ENCODE measurements around the gene SEC61G.

SEC61G gene

DNA sequence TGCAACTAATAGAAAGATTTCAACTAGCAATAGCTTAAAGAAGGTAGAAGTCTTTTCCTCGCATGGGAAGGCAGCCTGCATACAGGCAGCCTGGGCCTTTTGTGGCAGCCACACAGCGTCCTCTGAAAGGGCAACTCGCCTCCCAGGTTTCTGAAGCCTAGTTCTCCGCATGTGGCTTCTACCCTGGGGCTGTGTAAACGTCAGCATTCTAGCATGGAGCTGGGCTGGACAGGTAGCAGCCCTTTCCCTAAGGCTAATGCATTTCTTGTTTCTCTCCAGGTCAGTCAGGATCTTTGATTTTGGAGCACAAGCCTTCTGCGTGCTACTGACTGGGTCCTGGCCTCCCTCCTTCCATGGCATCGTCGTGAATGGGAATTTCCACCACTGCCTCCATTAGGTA, 23.8 kb upstream of the SEC61G start:
- Histone ChIP-seq H3K4me3 (ENCODE audit: extremely low read depth, insufficient read depth, low read length, poor library complexity, severe bottlenecking) (no peak overlapping the region), H3K4me1 (ENCODE audit: control insufficient read depth, insufficient read depth, low read length, poor library complexity, severe bottlenecking) (no peaks in the 10 kb centered on the region), H3K36me3 (ENCODE audit: control insufficient read depth, insufficient read depth, low read length) (no peaks in the 10 kb centered on the region), H3K9me3 (ENCODE audit: control insufficient read depth, low read length) (no peaks in the 10 kb centered on the region), H3K27ac (ENCODE audit: low read depth, low read length, severe bottlenecking) (no peak overlapping the region)
- 66 to 68% methylated on average over 8 of the region's 8 CpGs for WGBS, 2 experiments (ENCODE audit: insufficient coverage in 2 of 2)

DNA sequence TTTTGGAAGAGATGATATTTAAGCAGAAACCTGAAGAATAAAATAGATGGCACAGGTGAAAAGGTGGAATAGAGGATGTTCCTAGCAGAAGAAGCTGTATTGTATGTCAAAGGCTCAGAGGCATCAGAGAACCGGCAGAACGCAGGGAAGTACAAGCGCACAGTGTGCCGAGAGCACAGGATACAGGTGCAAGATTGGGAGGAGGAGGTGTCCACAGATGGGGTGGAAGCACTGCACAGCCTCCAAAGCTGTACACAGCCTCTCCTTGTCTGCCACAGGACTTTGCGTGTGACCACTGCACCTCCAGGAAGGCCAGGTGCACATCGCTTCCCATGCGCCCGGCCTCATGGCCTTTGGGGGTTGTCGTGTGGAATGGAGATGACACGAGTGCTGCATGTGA, 23.3 kb upstream of the SEC61G start:
- Histone ChIP-seq H3K27ac (ENCODE audit: low read depth, low read length, severe bottlenecking) (no peak overlapping the region), H3K36me3 (ENCODE audit: control insufficient read depth, insufficient read depth, low read length) (no peaks in the 10 kb centered on the region), H3K9me3 (ENCODE audit: control insufficient read depth, low read length) (no peaks in the 10 kb centered on the region), H3K4me1 (ENCODE audit: control insufficient read depth, insufficient read depth, low read length, poor library complexity, severe bottlenecking) (no peaks in the 10 kb centered on the region), H3K4me3 (ENCODE audit: extremely low read depth, insufficient read depth, low read length, poor library complexity, severe bottlenecking) (no peak overlapping the region)
- 89 to 94% methylated on average over 8 to 10 of the region's 10 CpGs for WGBS, 2 experiments (ENCODE audit: insufficient coverage in 2 of 2)

DNA sequence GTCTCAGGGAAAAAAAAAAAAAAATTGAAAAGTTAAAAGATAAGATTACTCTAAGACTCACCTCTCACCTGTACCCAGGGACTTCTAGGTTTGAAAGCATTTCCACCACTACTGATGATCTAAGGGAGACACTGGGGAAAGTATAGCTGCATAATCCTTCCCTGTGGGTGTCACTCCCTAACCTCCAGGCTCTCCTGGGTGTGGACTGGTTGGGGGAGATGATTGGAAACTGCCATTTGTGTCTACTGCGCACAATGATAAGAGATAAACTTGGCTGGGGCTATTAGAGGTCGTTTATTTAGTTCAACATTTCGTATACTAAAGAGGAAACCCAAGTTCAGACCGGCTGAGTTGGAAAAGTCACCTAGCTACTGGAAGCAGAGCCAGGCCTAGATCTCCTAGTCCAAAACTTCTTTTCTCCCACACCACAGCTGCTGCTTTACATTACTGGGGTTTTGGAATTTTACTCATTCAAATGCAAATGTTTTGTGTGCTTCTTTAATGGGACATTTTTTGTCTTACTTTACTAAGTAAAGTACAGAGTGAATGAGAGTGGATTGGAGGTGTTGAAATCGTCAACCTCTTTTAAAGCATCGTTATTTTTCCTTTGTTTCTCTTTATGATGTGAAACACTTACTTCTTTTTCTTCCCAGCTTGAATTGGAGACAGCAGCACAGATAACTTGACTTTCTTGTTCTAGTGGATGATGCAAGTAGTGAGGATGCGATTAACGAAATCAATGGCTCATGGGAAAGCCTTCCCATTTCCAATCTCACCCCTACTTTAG, 22.3 kb upstream of the SEC61G start:
- WGBS, 2 experiments (ENCODE audit: insufficient coverage in 2 of 2) = 56 to 80% methylated on average over 1 to 3 of the region's 8 CpGs
- Histone ChIP-seq H3K4me3 (ENCODE audit: extremely low read depth, insufficient read depth, low read length, poor library complexity, severe bottlenecking) (no peak overlapping the region), H3K9me3 (ENCODE audit: control insufficient read depth, low read length) (no peaks in the 10 kb centered on the region)

DNA sequence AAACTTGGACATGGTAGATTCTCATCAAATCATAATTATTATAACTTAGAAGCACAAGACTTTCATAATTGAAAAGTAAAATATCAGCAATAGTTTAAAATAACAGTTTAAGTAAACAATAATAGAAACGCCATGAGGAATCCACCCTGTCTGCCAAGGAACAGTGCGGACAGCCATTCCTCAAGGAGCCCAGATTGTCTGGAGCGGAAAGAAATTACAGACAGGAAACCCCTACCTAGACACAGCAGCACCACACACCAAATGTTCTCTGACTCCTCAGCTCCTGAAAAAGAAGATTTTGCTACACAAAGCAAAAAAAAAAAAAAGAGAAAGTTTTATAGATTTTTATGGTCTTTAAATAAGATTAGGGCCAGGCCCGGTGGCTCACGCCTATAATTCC, 21.5 kb upstream of the SEC61G start:
- no peaks in the 10 kb centered on the region for H3K36me3 ChIP-seq (ENCODE audit: control insufficient read depth, insufficient read depth, low read length)
- H3K4me3 ChIP-seq (ENCODE audit: extremely low read depth, insufficient read depth, low read length, poor library complexity, severe bottlenecking) = no peak overlapping the region
- no peak overlapping the region for H3K27ac ChIP-seq (ENCODE audit: low read depth, low read length, severe bottlenecking)
- no peaks in the 10 kb centered on the region for H3K4me1 ChIP-seq (ENCODE audit: control insufficient read depth, insufficient read depth, low read length, poor library complexity, severe bottlenecking)
- H3K9me3 ChIP-seq (ENCODE audit: control insufficient read depth, low read length) = no peaks in the 10 kb centered on the region
- WGBS, 2 experiments (ENCODE audit: insufficient coverage in 2 of 2) = 100% methylated on average over 3 of the region's 5 CpGs; no CpG with 5 or more reads in 1 of the 2 experiments

More for the DNA sequence above, 22.3 kb upstream of the SEC61G start:
- Histone ChIP-seq H3K36me3 (ENCODE audit: control insufficient read depth, insufficient read depth, low read length) (no peaks in the 10 kb centered on the region), H3K4me1 (ENCODE audit: control insufficient read depth, insufficient read depth, low read length, poor library complexity, severe bottlenecking) (no peaks in the 10 kb centered on the region), H3K27ac (ENCODE audit: low read depth, low read length, severe bottlenecking) (no peak overlapping the region)

DNA sequence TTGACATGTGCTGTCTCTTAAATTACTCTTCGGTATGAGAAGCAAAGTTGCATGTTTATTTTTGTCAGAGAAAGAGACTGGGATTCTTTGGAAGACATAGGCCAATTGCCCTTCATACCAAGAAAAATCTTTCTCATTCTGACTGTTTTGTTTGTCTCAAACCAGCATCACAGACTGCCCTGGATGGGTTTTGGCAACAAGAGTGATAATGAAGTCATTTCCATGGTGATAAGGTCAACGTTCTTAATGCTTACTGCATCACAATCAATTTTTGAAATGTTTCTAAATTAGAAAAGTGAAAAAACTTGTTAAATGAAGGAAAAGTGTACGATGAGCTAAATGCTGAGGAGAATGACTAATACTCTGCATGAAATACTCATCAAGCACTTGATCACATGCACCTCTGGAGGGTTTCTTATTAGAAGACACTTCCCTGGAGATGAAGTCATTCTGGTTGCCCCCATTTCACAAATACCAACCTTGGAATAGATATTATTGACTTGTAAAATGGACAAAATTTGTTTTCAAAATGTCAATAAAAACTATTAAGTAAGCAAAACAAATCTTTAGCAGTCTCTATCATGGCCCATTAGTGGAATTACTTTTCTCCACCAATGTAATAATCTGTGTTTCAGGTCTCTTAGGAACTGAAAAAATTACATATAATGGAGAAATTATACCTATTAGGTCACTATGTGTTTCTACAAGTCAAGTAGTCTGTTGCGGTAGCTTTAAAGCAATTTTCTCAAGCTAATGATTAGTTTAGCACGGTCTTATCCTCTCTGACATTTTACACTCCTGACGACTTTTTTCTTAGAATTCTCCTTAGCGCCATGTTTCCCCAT, 19.9 kb upstream of the SEC61G start:
- Histone ChIP-seq H3K4me1 (ENCODE audit: control insufficient read depth, insufficient read depth, low read length, poor library complexity, severe bottlenecking) (no peaks in the 10 kb centered on the region), H3K27ac (ENCODE audit: low read depth, low read length, severe bottlenecking) (no peak overlapping the region), H3K9me3 (ENCODE audit: control insufficient read depth, low read length) (no peaks in the 10 kb centered on the region), H3K4me3 (ENCODE audit: extremely low read depth, insufficient read depth, low read length, poor library complexity, severe bottlenecking) (no peak overlapping the region), H3K36me3 (ENCODE audit: control insufficient read depth, insufficient read depth, low read length) (no peaks in the 10 kb centered on the region)
- 86 to 98% methylated on average over 5 of the region's 7 CpGs for WGBS, 2 experiments (ENCODE audit: insufficient coverage in 2 of 2)

DNA sequence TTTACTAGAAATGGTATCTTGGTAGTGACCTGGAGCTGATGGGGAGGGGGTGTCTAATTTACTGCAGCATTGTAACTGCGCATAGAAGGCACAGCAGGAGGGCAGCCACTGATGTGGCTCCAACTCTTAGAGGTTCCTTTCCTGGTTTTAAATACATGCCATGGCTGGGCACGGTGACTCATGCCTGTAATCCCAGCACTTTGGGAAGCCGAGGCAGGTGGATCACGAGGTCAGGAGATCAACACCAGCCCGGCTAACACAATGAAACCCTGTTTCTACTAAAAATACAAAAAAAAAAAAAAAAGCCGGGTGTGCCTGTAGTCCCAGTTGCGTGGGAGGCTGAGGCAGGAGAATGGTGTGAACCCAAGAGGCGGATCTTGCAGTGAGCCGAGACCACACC, 19.2 kb upstream of the SEC61G start:
- no peak overlapping the region for H3K4me3 ChIP-seq (ENCODE audit: extremely low read depth, insufficient read depth, low read length, poor library complexity, severe bottlenecking)
- H3K36me3 ChIP-seq (ENCODE audit: control insufficient read depth, insufficient read depth, low read length) = no peaks in the 10 kb centered on the region
- H3K9me3 ChIP-seq (ENCODE audit: control insufficient read depth, low read length) = no peaks in the 10 kb centered on the region
- 90 to 95% methylated on average over 2 to 4 of the region's 9 CpGs for WGBS, 2 experiments (ENCODE audit: insufficient coverage in 2 of 2)
- no peaks in the 10 kb centered on the region for H3K4me1 ChIP-seq (ENCODE audit: control insufficient read depth, insufficient read depth, low read length, poor library complexity, severe bottlenecking)
- no peak overlapping the region for H3K27ac ChIP-seq (ENCODE audit: low read depth, low read length, severe bottlenecking)

DNA sequence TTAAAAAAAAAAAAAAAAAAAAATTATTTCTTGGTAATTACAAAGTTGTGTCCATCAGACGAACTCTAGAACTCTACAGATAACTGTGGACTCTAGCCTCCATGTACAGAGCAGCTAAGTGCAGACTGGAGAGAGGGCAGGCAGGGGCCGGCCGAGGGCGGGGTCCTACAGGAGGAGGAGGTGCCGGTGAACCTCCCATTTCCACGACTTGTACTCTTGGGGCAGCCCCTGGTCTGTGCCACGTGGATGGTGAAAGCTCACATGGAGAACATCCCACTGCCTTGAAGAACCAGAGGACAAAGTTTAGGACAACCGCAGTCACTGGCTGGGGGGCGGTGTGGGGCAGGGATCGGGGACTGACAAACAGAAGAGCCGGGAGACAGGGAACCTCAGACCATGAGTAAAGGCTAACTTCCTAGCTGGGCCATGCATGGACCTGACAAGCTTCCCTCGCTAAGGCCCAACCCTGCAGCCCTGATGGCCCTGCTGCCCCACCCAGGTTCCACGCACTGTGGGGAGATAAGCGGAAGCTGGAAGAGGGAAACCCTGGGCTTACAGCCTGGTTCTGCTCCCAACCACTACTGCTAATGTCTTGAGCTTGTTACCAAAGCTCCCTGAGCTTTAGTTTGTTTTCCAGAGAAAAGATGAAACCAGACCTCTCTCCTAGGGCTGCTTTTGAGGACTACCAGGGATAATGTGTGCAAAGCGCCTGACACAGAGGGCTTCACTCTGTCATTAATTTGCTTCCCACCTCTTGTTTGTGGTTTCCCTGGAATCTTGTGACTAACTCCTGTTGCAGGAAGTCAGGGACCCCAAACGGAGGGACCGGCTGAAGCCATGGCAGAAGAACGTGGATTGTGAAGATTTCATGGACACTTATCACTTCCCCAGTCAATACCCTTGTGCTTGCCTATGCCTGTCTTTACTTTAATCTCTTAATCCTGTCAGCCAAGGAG, 16.1 kb upstream of the SEC61G start:
- Histone ChIP-seq H3K27ac (ENCODE audit: low read depth, low read length, severe bottlenecking) (no peak overlapping the region), H3K9me3 (ENCODE audit: control insufficient read depth, low read length) (no peaks in the 10 kb centered on the region), H3K4me1 (ENCODE audit: control insufficient read depth, insufficient read depth, low read length, poor library complexity, severe bottlenecking) (no peaks in the 10 kb centered on the region), H3K4me3 (ENCODE audit: extremely low read depth, insufficient read depth, low read length, poor library complexity, severe bottlenecking) (no peak overlapping the region), H3K36me3 (ENCODE audit: control insufficient read depth, insufficient read depth, low read length) (no peaks in the 10 kb centered on the region)
- WGBS, 2 experiments (ENCODE audit: insufficient coverage in 2 of 2) = 87 to 94% methylated on average over 9 to 16 of the region's 18 CpGs

DNA sequence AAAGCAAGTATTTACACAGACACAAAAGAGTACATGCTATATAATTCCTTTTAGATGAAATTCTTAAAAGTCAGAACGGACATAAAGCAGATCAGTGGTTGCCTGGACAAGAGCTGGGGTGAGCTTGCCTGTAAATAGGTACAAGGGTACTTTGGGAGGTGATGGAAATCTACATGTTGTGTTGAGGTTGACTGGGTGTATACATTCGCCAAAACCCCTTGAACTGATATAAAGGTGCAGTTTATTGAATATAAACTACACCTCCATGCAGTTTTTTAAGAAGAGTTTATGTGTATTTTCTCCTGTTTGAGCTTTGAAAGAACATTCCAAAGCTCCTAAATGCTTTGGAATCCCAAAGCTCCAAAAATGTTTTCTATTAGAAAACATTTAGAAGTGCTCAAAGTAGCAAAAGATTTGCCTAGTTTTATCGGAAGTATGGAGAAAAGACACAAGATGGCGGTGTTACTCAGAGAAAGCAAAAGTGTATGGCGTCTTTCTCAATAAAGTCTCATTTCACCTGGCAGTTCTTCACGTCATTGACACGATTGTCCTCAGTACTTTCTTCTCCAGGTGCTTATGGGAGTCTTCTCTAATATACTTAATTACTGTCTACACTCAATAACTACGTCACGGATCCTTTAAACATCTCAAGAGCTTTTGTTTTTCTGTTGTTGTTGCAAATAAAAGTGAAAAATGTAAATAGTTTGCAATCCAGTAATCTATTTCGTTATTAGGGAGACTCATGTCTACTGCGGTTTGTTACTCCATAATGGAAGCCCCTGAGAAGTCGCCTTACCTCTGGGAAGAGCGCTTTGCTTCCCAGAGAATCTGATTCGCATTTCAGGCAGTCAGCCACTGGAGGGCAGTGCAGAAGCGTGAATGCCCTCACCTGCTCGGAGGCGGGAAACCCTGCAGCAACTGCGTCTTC, 14.7 kb upstream of the SEC61G start:
- no peaks in the 10 kb centered on the region for H3K9me3 ChIP-seq (ENCODE audit: control insufficient read depth, low read length)
- no peaks in the 10 kb centered on the region for H3K36me3 ChIP-seq (ENCODE audit: control insufficient read depth, insufficient read depth, low read length)
- H3K27ac ChIP-seq (ENCODE audit: low read depth, low read length, severe bottlenecking) = no peak overlapping the region
- H3K4me3 ChIP-seq (ENCODE audit: extremely low read depth, insufficient read depth, low read length, poor library complexity, severe bottlenecking) = no peak overlapping the region
- H3K4me1 ChIP-seq (ENCODE audit: control insufficient read depth, insufficient read depth, low read length, poor library complexity, severe bottlenecking) = no peaks in the 10 kb centered on the region
- WGBS, 2 experiments (ENCODE audit: insufficient coverage in 2 of 2) = 18 to 20% methylated on average over 13 to 14 of the region's 18 CpGs

DNA sequence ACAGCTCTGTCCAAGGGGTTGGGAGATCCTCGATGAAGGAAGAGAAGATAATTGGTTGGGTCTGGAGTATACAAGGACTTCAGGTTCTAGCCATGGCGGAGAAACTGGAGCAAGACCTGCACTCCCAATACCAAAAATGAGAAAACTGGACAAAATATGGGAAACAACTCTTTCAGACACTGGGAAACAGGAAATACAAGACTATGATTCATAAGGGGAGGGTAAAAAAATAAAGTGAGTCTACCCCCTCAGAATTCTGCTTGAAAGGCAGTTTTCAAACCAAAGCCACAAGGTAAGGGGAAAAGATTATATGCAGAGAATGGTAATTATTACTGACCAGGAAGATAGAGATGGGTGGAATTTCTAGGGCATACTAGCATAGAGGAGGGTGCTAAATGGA, 10.2 kb upstream of the SEC61G start:
- Histone ChIP-seq H3K4me3 (ENCODE audit: extremely low read depth, insufficient read depth, low read length, poor library complexity, severe bottlenecking) (no peak overlapping the region), H3K9me3 (ENCODE audit: control insufficient read depth, low read length) (no peaks in the 10 kb centered on the region), H3K36me3 (ENCODE audit: control insufficient read depth, insufficient read depth, low read length) (no peaks in the 10 kb centered on the region), H3K27ac (ENCODE audit: low read depth, low read length, severe bottlenecking) (no peak overlapping the region), H3K4me1 (ENCODE audit: control insufficient read depth, insufficient read depth, low read length, poor library complexity, severe bottlenecking) (no peaks in the 10 kb centered on the region)
- WGBS, 2 experiments (ENCODE audit: insufficient coverage in 2 of 2) = 80% methylated on average over 1 of the region's 2 CpGs; no CpG with 5 or more reads in 1 of the 2 experiments

Data from mesodermal cell (in vitro differentiated cells).